ENCODE data around the gene CSNK1E. TPM values are rescaled to one million over a fixed set of nuclear protein-coding genes. Genes with fewer than 3 reads are reported as not detected.

Gene CSNK1E
- total and polyA plus RNA-seq, 9 of the 15 experiments (the other 6 are each of a cell fraction or from before 2014, with no cell fraction given), result 2.7 to 70.0 (median 41.3) TPM

DNA sequence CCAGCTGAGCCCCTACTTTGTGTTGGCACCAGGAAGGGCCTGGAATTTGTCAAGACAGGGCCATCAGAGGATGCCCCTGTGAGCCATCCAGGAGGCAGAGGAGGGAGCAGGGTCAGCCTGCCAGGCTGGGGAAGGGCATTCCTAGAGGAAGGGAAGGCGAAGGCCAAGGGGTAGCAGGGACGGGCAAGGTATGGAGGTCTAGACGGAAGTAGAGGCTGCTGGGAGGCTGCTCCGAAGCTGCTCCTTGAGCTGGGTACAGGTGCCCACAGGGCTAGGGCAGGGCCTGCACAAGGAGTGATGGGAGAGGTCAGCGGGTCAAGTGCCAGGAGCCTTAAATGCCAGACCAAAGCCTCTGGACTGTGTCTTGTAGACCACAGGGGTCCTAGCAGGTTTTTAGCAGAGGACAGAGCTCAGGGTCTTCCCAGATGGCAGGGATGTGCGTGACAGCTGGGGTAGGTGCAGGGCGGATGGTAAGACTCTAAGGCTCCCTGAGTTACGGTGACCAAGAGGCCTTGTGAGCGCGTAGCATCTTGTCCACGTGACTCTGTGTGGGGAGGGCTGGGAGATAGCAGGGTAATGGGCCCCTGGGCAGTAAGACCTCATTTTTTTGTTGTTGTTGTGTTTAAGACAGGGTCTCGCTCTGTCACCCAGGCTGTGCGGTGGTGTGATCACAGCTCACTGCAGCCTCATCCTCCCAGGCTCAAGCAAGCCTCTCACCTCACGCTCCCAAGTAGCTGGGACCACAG lies 31.7 kb upstream of the CSNK1E start (continued):
- TF ChIP-seq MLLT1 (IDR thresholded peaks at IDR 0.05) (no peak), SMARCB1 (IDR thresholded peaks at IDR 0.05; ENCODE audit: insufficient read length, low read depth) (no peak), U2AF1 (optimal IDR thresholded peaks at IDR 0.05; ENCODE audit: low read depth, low read length) (no peak), POLR2H (tag; IDR thresholded peaks at IDR 0.05; ENCODE audit: low read depth) (no peak), BHLHE40 (IDR thresholded peaks at IDR 0.05; ENCODE audit: low read length) (peak; percentile 47; the same call in 1 of the 2 replicates)
- TF ChIP-seq, protein P1, sequence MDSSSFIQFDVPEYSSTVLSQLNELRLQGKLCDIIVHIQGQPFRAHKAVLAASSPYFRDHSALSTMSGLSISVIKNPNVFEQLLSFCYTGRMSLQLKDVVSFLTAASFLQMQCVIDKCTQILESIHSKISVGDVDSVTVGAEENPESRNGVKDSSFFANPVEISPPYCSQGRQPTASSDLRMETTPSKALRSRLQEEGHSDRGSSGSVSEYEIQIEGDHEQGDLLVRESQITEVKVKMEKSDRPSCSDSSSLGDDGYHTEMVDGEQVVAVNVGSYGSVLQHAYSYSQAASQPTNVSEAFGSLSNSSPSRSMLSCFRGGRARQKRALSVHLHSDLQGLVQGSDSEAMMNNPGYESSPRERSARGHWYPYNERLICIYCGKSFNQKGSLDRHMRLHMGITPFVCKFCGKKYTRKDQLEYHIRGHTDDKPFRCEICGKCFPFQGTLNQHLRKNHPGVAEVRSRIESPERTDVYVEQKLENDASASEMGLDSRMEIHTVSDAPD (CRISPR knock-in tag; IDR thresholded peaks at IDR 0.05), result no peak
